Urothelium cell line (cell line): Measurements from ENCODE around the gene RGS5.

Experiments used
- DNase-seq: peaks from one replicate; pipeline ENCODE4 v3.0.0; 2011; ENCODE audit warnings: low spot score, mixed read lengths
- FAIRE-seq: peaks from 2 replicates; lab custom pipeline; 2011; peaks lifted over from hg19 to GRCh38; lab: Jason Lieb, UNC

The RGS5 gene

GRCh38 chr1:163148911-163149310 lies 53.8 kb downstream of the RGS5 start:
- FAIRE-seq: no peak

DNA sequence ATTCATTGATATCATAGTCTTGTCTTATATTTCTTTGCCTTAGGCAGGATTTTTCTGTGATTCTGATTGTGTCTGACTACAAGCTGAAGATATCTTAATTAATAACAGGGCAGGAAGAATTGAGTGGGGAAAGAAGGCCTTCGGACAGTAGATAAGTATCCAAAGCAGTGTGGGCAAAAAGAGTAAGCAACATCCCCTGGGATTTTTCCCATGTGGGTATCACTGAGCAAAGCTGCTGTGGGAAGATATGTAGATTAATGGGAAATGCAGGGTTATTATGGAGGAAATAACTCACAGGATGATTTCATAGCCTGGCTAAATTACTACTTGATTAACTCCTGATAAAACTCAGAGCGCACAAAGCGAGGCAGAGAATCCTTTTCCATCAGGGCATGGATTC lies 55.7 kb downstream of the RGS5 start:
- FAIRE-seq (no peak), DNase-seq (no peak)

More at GRCh38 chr1:163148911-163149310, 53.8 kb downstream of the RGS5 start:
- DNase-seq: no peak

GRCh38 chr1:163145435-163145834 lies 57.3 kb downstream of the RGS5 start:
- no peak for FAIRE-seq
- DNase-seq: no peak

DNA sequence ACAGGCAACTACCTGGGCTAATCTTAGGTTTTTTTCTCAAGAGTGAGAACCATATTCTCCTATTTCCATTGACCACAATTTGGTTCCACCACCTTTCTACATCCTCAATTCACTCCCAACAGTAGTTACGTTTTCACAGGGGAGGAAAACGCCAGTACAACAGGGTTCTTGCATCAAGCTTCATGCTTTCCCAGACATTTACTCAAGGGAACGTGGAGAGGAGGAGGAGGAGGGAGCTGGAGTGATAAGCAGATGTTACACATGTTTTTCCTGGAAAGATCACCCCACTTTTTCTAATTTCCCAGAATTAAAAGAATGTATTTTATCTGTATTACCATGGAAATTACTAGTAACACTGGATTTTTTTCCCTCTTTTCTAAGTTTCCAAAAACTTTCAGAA lies 58.3 kb downstream of the RGS5 start:
- FAIRE-seq (no peak), DNase-seq (no peak)

DNA sequence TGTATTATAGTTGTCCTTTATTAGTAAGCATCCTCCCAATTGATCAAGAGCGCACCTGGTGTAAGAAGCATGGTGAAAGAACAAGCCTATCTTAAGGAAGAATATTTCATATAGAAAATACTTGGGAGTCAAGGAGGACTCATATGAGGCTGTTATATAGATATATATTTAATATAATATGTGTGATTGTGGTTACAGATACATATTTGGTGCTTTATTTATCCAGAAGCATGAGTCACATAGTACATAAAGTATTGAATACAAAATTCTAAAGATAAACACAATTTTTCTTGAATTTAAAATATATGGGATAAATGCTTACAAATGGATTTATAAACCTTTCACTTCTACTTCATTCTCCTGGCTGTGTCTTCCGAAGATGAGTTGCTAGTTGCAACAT lies 60.6 kb downstream of the RGS5 start:
- no peak for FAIRE-seq

GRCh38 chr1:163141556-163141955 lies 61.2 kb downstream of the RGS5 start:
- DNase-seq (no peak), FAIRE-seq (no peak)

More for the DNA sequence above, 60.6 kb downstream of the RGS5 start:
- DNase-seq: no peak

GRCh38 chr1:163137556-163138265 lies 65.0 kb downstream of the RGS5 start:
- FAIRE-seq: no peak
- no peak for DNase-seq

DNA sequence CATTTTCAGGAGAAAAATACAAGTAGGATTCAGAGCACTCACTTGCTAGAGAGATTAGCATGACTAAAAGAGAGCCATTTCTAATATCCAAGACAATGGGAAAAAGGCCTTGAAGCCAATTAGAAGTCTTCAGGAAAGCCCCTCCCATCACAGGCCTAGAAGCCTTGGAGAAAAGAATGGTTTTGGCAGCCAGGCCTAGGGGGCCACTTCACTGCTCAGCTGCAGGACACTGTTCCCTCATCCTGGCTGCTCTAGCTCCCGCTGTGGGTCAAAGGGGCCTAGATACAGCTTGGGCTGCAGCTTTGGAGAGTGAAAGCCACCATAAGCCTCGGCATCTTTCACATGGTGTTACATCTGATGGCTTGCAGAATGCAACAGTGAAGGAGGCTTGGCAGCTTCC lies 70.7 kb downstream of the RGS5 start:
- no peak for DNase-seq
- no peak for FAIRE-seq

- no peak for DNase-seq
- no peak for FAIRE-seq
These were observed 72.4 kb downstream of the RGS5 start for GRCh38 chr1:163130225-163130856.

- FAIRE-seq (no peak), DNase-seq (no peak)
These were observed 74.4 kb downstream of the RGS5 start for GRCh38 chr1:163128282-163128681.

GRCh38 chr1:163124812-163125211 lies 77.9 kb downstream of the RGS5 start:
- no peak for FAIRE-seq
- no peak for DNase-seq

DNA sequence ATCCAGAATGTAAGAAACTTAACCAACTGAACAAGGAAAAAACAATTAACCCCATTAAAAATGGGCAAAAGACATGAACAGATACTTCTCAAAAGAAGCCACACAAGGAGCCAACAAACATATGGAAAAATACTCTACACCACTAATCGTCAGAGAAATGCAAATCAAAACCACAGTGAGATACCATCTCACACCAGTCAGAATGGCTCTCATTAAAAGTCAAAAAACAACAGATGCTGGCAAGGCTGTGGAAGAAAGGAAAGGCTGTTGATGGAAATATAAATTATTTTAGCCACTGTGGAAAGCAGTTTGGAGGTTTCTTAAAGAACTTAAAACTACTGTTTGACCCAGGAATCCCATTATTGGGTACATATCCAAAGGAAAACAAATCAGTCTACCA lies 82.3 kb downstream of the RGS5 start:
- no peak for DNase-seq
- no peak for FAIRE-seq

DNA sequence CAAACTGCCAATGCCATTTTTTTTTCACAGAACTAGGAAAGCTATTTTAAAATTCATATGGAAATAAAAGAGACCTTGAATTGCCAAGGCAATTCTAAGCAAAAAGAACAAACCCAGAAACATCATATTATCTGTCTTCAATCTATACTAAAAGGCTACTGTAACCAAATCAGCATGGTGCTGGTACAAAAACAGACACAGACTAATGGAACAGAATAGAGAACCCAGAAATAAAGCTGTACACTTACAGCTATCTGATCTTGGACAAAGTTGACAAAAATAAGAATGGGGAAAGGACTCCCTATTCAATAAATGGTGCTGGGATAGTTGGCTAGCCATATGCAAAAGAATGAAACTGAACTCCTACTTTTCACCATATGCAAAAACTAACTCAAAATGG lies 83.0 kb downstream of the RGS5 start:
- FAIRE-seq: no peak

DNA sequence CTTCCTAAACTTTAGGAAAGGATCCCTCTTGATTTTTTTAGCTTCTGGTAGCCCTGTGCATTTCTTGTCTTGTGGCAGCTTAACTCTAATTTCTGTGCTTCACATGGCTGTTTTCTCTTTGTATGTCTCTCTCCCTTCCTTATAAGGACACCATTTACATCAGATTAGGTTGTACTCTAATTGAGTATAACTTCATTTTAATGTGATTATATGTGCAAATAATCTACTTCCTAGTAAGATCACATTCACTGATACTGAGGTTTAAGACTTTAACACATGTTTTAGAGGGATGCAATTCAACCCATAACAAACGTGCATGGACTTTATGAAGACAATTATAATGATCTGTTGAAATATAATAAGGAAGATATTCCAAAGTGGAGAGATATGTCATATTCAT lies 86.8 kb downstream of the RGS5 start:
- FAIRE-seq: no peak
- DNase-seq: no peak

More for the DNA sequence above, 83.0 kb downstream of the RGS5 start:
- no peak for DNase-seq

GRCh38 chr1:163107655-163108054 lies 95.1 kb downstream of the RGS5 start:
- FAIRE-seq (no peak), DNase-seq (no peak)

DNA sequence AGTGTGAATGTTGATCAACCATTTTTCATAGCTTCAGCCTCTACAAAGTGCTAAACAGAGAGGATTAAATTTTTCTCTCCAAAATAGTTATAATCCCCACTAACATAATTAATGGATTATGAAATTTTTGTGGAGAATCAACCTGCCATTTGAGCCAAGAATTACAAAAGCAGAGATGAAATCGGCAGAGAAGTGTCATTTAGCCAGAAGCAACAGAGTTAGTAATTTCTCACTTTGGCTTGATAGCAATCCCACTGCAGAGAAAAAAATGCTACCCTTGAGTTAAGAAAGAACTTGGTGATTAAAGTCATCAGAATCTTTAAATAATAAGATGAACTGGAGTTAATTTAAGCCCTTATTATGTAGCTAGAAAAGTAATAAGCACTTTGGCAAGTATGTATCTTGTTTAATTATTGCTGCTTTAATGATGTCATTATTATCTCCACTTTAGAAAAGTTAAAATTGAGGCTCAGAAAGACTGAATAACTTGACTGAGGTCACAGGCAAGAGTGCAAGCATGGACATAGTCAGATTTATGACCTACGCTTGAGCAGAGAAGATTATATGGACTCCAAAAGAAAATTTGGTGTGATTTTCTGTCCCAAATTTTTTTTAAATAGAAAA lies 96.2 kb downstream of the RGS5 start:
- DNase-seq: no peak
- no peak for FAIRE-seq

- DNase-seq (no peak), FAIRE-seq (no peak)
These were observed 98.2 kb downstream of the RGS5 start for GRCh38 chr1:163104385-163105099.

GRCh38 chr1:163102590-163102989 lies 100.1 kb downstream of the RGS5 start:
- FAIRE-seq: no peak
- no peak for DNase-seq

GRCh38 chr1:163095213-163095612 lies 107.5 kb downstream of the RGS5 start:
- FAIRE-seq (no peak), DNase-seq (no peak)

GRCh38 chr1:163094589-163094988 lies 108.1 kb downstream of the RGS5 start:
- no peak for FAIRE-seq
- no peak for DNase-seq

GRCh38 chr1:163094182-163094581 lies 108.5 kb downstream of the RGS5 start:
- FAIRE-seq (no peak), DNase-seq (no peak)

DNA sequence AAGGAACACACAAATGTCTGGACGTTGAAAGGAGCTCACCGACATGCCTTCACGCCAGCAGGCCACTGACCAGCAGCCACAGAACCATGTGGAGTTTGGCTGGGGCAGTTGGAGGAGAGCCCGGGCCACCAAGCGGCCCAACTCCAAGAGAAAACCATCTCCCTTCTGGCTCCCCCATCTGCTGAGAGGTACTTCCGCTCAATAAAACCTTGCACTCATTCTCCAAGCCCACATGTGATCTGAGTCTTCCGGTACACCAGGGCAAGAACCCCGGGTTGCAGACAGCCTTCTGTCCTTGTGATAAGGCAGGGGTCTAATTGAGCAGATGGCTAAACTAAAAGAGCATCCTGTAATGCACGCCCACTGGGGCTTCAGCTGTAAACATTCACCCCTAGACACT lies 109.1 kb downstream of the RGS5 start:
- DNase-seq (no peak), FAIRE-seq (no peak)
